ENCODE results near the gene SPANXN4. TPM values are rescaled to one million over a fixed set of nuclear protein-coding genes. Genes with fewer than 3 reads are reported as not detected.
A peak's percentile ranks its signal among the peaks of the same experiment; 100 is the strongest.

The SPANXN4 gene, protein sequence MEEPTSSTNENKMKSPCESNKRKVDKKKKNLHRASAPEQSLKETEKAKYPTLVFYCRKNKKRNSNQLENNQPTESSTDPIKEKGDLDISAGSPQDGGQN
- not detected for total RNA-seq

DNA sequence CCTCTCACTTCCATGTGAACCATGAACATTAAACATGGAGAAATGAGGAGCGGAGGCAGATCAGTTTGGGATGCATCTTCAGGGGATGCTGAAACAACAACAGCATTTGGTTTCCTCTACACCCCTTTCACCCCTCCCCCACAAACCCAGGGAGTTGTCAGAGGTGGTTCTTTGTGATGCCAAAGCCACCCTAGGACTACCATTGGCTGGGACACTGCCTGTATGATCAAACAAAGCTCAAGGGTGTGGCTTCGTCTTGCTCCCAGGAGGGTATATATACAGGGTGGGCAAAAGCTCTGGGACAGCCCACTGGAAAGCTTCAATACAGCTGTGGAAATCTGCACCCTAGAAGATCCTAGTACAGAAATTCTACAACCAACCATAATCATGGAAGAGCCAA lies at the start of gene SPANXN4:
TSS of gene SPANXN4 (plus strand) at position 301 of the 400 bp plus-strand sequence. CDS start at position 388, 87 bp downstream.
- TF ChIP-seq, protein P1, sequence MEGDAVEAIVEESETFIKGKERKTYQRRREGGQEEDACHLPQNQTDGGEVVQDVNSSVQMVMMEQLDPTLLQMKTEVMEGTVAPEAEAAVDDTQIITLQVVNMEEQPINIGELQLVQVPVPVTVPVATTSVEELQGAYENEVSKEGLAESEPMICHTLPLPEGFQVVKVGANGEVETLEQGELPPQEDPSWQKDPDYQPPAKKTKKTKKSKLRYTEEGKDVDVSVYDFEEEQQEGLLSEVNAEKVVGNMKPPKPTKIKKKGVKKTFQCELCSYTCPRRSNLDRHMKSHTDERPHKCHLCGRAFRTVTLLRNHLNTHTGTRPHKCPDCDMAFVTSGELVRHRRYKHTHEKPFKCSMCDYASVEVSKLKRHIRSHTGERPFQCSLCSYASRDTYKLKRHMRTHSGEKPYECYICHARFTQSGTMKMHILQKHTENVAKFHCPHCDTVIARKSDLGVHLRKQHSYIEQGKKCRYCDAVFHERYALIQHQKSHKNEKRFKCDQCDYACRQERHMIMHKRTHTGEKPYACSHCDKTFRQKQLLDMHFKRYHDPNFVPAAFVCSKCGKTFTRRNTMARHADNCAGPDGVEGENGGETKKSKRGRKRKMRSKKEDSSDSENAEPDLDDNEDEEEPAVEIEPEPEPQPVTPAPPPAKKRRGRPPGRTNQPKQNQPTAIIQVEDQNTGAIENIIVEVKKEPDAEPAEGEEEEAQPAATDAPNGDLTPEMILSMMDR (IDR thresholded peaks at IDR 0.05), result no peak
- intact Hi-C loops (cut with DNase I), result no loop called here
- Histone ChIP-seq H3K4me3 (no peak within 1 kb of the TSS), H3K27me3 (no peaks in the 10 kb centered on the region), H3K9me3 (no peaks in the 10 kb centered on the region), H3K4me1 (no peaks in the 10 kb centered on the region), H3K36me3 (no peaks in the 10 kb centered on the region), H3K9ac (ENCODE audit: low read depth in 2 of 2, low read length in 2 of 2) (no peak within 1 kb of the TSS), H3K27ac (no peak within 1 kb of the TSS)
- no peak for DNase-seq

DNA sequence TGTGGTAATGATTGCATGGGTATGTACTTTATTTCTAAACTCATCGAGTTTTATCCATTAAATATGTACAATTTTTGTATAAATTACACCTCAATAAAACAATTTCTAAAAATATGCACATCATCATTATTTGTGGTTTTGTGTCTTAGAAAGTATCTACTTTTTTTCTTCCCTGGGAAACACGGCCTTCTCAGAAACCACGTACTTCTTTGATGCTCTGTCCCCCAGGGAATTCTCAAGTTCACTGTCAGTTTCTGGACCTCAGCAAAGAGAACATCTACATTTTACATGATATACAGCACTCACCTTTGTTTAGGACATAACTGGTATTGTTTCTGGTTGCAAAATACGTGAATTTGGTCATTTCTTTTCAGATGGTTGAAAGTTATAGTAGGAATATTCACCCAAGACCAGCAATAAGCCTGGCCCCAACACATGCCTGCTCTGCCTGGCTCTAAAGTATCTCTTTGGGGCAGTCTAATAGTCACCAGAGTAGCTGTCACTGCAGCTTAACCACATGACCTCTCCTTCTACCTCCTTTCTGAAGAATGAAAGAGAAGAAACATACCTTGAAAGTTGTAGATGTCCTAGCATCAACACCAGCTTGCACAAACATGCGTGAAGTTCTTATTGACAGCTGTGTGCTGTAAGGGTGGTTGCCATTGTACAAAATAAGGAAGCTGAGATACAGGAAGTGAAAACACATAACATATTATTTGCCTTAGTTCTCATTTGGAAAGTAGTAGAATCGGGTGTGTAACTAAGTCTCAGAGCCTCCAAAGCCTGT lies 48.4 kb upstream of the SPANXN4 start:
- Histone ChIP-seq H3K4me1 (no peaks in the 10 kb centered on the region), H3K4me3 (no peak overlapping the region), H3K9ac (ENCODE audit: low read depth in 2 of 2, low read length in 2 of 2) (no peak overlapping the region), H3K36me3 (no peaks in the 10 kb centered on the region), H3K27me3 (no peaks in the 10 kb centered on the region), H3K9me3 (no peaks in the 10 kb centered on the region), H3K27ac (no peak overlapping the region)
- DNase-seq, result no peak
- intact Hi-C loops (cut with DNase I), result no loop called here
- TF ChIP-seq, protein P1 (IDR thresholded peaks at IDR 0.05), result no peak

DNA sequence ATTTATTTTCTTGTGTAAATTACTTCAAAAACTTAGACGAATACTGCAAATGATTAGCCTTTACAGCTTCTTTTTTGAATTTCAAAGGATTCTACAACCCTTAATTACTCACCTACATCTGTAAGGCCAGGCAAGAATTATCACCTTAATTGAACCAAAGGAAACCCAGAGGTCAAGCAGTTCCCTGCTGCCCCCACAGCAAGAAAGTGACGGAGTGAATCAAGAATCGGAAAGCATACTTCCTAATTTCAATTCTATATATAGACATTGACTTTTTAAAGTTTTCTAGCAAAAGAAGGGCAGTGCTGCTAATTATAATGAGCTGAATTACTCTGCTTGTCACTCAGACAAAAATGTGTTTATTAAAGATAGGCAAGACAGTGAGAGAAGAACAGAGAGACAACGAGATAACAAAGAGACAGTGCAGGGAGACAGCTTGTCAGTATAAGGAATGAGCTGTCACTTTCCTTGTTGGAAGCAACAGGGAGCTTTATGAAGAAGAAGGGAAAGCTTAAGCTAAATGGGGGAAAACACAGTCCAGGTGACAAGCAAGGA lies 47.5 kb upstream of the SPANXN4 start:
- DNase-seq, result no peak
- no peak overlapping the region for H3K4me3 ChIP-seq
- intact Hi-C loops (cut with DNase I), result no loop called here

GRCh38 chrX:142982679-142983078 lies 43.0 kb upstream of the SPANXN4 start:
- Histone ChIP-seq H3K27ac (no peak overlapping the region), H3K9me3 (no peaks in the 10 kb centered on the region), H3K27me3 (no peaks in the 10 kb centered on the region), H3K4me1 (no peaks in the 10 kb centered on the region), H3K36me3 (no peaks in the 10 kb centered on the region), H3K4me3 (no peak overlapping the region), H3K9ac (ENCODE audit: low read depth in 2 of 2, low read length in 2 of 2) (no peak overlapping the region)
- intact Hi-C loops (cut with DNase I), result no loop called here
- TF ChIP-seq, protein P1 (IDR thresholded peaks at IDR 0.05), result no peak
- DNase-seq, result no peak

More for the DNA sequence above, 47.5 kb upstream of the SPANXN4 start:
- TF ChIP-seq, protein P1 (IDR thresholded peaks at IDR 0.05), result no peak
- Histone ChIP-seq H3K36me3 (no peaks in the 10 kb centered on the region), H3K4me1 (no peaks in the 10 kb centered on the region), H3K27ac (no peak overlapping the region), H3K9ac (ENCODE audit: low read depth in 2 of 2, low read length in 2 of 2) (no peak overlapping the region), H3K27me3 (no peaks in the 10 kb centered on the region), H3K9me3 (no peaks in the 10 kb centered on the region)

DNA sequence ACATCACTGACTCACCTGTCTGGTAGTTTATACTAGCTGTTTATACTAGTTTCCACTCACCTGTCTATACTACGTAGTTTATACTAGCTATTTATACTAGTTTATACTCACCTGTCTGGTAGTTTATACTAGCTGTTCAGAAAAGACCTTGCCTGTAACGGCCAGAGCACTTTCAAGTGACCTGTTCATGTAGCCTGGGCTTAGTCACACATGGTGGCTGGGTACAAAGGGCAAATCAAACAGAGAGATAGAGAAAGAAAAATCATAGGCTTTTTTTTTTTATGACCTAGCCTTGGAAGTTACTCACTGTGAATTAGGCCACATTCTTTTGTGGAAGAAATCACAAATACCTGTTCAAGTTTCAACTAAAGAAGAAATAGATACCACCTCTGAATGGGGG lies 30.7 kb upstream of the SPANXN4 start:
- peak; percentile 26 for DNase-seq
- no peak overlapping the region for H3K9ac ChIP-seq (ENCODE audit: low read depth in 2 of 2, low read length in 2 of 2)
- no peaks in the 10 kb centered on the region for H3K9me3 ChIP-seq
- TF ChIP-seq, protein P1 (IDR thresholded peaks at IDR 0.05), result no peak
- H3K27me3 ChIP-seq, result no peaks in the 10 kb centered on the region
- no peaks in the 10 kb centered on the region for H3K4me1 ChIP-seq
- intact Hi-C loops (cut with DNase I), result no loop called here
- no peak overlapping the region for H3K27ac ChIP-seq
- no peaks in the 10 kb centered on the region for H3K36me3 ChIP-seq
- H3K4me3 ChIP-seq, result no peak overlapping the region
